Activated CD4-positive, CD25-positive, alpha-beta regulatory T cell (primary cell): Measurements from ENCODE around the gene KCNK6.

ENCODE experiments used
- DNase-seq, 4 experiments: peaks; one replicate each; lab custom pipeline; 2025; lab: John Stamatoyannopoulos, UW

The KCNK6 gene

GRCh38 chr19:38319421-38320258, at the start of gene KCNK6:
Gene KCNK6, plus strand, starts transcription at chr19:38319845. Its CDS starts 106 bp downstream, at chr19:38319951.
- DNase-seq, result no peak

GRCh38 chr19:38270587-38271167, 49.0 kb upstream of the KCNK6 start:
- DNase-seq, result no peak

- no peak for DNase-seq
These were observed 46.1 kb upstream of the KCNK6 start for GRCh38 chr19:38273499-38273898.

- no peak for DNase-seq
These were observed 44.9 kb upstream of the KCNK6 start for GRCh38 chr19:38274739-38275138.

GRCh38 chr19:38276942-38277517, 42.6 kb upstream of the KCNK6 start:
- DNase-seq, result no peak

- DNase-seq, result no peak
These were observed 42.1 kb upstream of the KCNK6 start for GRCh38 chr19:38277549-38277948.

GRCh38 chr19:38277969-38278680, 41.5 kb upstream of the KCNK6 start:
- no peak for DNase-seq

GRCh38 chr19:38278751-38279150, 40.9 kb upstream of the KCNK6 start:
- DNase-seq, result no peak

- DNase-seq, result no peak
These were observed 39.4 kb upstream of the KCNK6 start for GRCh38 chr19:38280030-38280921.

GRCh38 chr19:38281811-38282566, 37.7 kb upstream of the KCNK6 start:
- no peak for DNase-seq

GRCh38 chr19:38283271-38283670, 36.4 kb upstream of the KCNK6 start:
- no peak for DNase-seq

- no peak for DNase-seq
These were observed 35.2 kb upstream of the KCNK6 start for GRCh38 chr19:38284422-38284821.

GRCh38 chr19:38285567-38285966, 34.1 kb upstream of the KCNK6 start:
- DNase-seq, result no peak

- no peak for DNase-seq
These were observed 32.0 kb upstream of the KCNK6 start for GRCh38 chr19:38287604-38288003.

GRCh38 chr19:38288123-38288855, 31.4 kb upstream of the KCNK6 start:
- DNase-seq, result no peak

GRCh38 chr19:38289955-38290354, 29.7 kb upstream of the KCNK6 start:
- no peak for DNase-seq

- no peak for DNase-seq
These were observed 29.0 kb upstream of the KCNK6 start for GRCh38 chr19:38290631-38291147.

- no peak for DNase-seq
These were observed 27.8 kb upstream of the KCNK6 start for GRCh38 chr19:38291855-38292254.

- no peak for DNase-seq
These were observed 26.4 kb upstream of the KCNK6 start for GRCh38 chr19:38293281-38293680.

- no peak for DNase-seq
These were observed 25.6 kb upstream of the KCNK6 start for GRCh38 chr19:38294090-38294489.
